ENCODE data around the gene IL6R. TPM values are rescaled to one million over a fixed set of nuclear protein-coding genes. Genes with fewer than 3 reads are reported as not detected.
A peak's percentile ranks its signal among the peaks of the same experiment; 100 is the strongest.

Gene IL6R
- total RNA-seq, 4 donors from 2014 or later, result 271 to 435 (median 367) TPM

DNA sequence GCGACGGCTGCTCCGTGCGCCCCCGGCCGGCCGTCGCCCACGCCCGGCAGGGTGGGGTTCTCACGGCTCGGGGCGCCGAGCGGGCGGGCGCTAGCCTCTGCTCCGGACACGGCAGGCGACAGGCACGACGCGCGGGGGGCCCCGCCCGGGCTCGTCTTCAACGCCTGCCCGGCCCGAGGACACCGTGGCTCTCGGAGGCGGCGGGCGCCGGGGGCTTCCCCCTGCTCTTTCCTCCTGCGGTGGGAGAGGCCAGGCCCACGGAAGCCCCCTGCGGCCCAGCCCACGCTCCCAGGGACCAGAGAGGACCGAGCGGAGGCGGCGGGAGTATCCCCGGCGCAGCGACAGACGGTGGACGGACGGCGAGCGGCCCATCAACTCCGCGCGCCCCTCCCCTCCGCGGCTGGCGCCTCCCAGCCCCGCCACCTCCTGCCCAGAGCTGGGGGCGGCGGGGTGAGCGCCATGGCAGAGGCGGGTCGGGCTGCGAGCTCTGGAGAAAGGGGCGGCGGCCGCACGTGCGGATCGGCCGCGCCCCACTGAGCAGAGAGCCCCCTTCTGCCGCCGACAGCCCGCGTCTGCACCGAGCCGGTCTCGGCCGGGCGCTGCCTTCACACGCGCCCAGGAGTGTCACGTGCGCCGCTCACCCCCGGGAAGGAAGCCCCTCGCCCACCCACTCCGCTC, 97.1 kb downstream of the IL6R start, which contains the start of the genes SHE and TDRD10:
TSS of gene SHE (minus strand) at position 347 of the 678 bp plus-strand sequence. CDS start 386 bp downstream, outside the sequence.
TSS of gene TDRD10 (plus strand) at position 154 of the 678 bp plus-strand sequence. CDS start 4,685 bp downstream, outside the sequence.
- TF ChIP-seq, protein P1, sequence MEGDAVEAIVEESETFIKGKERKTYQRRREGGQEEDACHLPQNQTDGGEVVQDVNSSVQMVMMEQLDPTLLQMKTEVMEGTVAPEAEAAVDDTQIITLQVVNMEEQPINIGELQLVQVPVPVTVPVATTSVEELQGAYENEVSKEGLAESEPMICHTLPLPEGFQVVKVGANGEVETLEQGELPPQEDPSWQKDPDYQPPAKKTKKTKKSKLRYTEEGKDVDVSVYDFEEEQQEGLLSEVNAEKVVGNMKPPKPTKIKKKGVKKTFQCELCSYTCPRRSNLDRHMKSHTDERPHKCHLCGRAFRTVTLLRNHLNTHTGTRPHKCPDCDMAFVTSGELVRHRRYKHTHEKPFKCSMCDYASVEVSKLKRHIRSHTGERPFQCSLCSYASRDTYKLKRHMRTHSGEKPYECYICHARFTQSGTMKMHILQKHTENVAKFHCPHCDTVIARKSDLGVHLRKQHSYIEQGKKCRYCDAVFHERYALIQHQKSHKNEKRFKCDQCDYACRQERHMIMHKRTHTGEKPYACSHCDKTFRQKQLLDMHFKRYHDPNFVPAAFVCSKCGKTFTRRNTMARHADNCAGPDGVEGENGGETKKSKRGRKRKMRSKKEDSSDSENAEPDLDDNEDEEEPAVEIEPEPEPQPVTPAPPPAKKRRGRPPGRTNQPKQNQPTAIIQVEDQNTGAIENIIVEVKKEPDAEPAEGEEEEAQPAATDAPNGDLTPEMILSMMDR (IDR thresholded peaks at IDR 0.05 in 4 of 5, conservative IDR thresholded peaks at IDR 0.05 in 1 of 5), result no peak
- peak in 1 of 2 donors; percentile 37 for TF ChIP-seq POLR2A (IDR thresholded peaks at IDR 0.05)
- no peak for DNase-seq
- intact Hi-C loops (cut with DNase I; ENCODE audit: low total_unique reads) (no loop called here), in situ Hi-C loops (cut with MboI; ENCODE audit: low sequenced_read_pairs in 4 of 4) (no loop called here)
- peaks cover 4 to 5% of the 10 kb centered on the region in 2 donors for H3K4me1 ChIP-seq
- peak within 1 kb of the TSS in 3 of 4 donors; percentile 36 to 46 (median 45) for H3K27ac ChIP-seq
- H3K27me3 ChIP-seq, result peaks cover 34 to 68% (median 39%) of the 10 kb centered on the region in 3 donors
- peak; percentile 50 to 66 for ATAC-seq
- no peaks in the 10 kb centered on the region for H3K36me3 ChIP-seq
- peak within 1 kb of the TSS; percentile 41 to 68 (median 54) for H3K4me3 ChIP-seq
- peaks cover 0 to 2% (median 0%) of the 10 kb centered on the region in 3 donors for H3K9me3 ChIP-seq

DNA sequence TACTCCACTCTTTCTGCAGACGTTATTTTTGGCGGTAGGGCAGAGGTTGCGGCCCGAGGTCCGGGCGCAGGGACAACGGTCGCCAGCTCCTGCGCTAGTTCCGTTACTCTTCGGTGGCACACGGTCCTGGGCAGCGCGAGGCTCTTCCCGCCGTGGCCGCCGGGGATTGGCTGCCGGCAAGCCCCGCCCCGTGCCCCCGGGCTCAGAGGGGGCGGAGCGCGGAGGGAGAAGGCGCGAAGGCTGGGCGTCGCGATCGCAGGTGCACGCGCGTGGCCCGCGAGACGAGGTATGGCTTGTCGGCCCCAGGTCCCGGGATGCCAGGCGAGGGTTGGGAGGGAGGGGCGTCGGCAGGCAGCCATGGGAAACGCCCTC, 97.6 kb downstream of the IL6R start:
- Histone ChIP-seq H3K4me1 (peaks cover 4 to 5% of the 10 kb centered on the region in 2 donors), H3K27ac (peak overlapping the region in 1 of 4 donors; percentile 45), H3K4me3 (peak overlapping the region; percentile 41 to 68 (median 54)), H3K36me3 (no peaks in the 10 kb centered on the region), H3K9me3 (peaks cover 0 to 2% (median 0%) of the 10 kb centered on the region in 3 donors), H3K27me3 (peaks cover 34 to 68% (median 39%) of the 10 kb centered on the region in 3 donors)
- TF ChIP-seq, protein P1 (IDR thresholded peaks at IDR 0.05 in 4 of 5, conservative IDR thresholded peaks at IDR 0.05 in 1 of 5), result no peak
- no peak for TF ChIP-seq POLR2A (IDR thresholded peaks at IDR 0.05)
- ATAC-seq (no peak), DNase-seq (no peak)
- in situ Hi-C loops (cut with MboI; ENCODE audit: low sequenced_read_pairs in 4 of 4), result no loop called here
- intact Hi-C loops (cut with DNase I; ENCODE audit: low total_unique reads), result no loop called here

DNA sequence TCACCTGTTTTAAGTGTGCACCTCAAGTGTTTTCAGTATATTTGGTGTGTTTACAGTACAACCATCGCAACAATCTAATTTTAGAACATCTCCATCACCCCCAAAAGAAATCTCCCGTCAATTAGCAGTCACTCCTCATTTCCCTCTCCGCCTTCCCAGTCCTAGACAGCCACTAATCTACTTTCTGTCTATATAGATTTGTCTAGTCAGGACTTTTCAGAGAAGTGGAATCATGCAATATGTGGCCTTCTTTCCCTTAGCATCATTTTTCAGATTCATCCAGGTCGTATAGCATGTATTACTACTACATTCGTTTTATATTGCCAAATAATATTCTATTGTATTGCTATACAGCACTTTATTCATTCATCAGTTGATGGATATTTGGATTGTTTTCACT, 98.8 kb downstream of the IL6R start:
- Histone ChIP-seq H3K27ac (no peak overlapping the region), H3K36me3 (no peaks in the 10 kb centered on the region), H3K9me3 (peaks cover 0 to 2% (median 0%) of the 10 kb centered on the region in 3 donors), H3K4me3 (no peak overlapping the region), H3K4me1 (peaks cover 4 to 5% of the 10 kb centered on the region in 2 donors), H3K27me3 (peaks cover 33 to 64% (median 39%) of the 10 kb centered on the region in 3 donors)
- in situ Hi-C loops (cut with MboI; ENCODE audit: low sequenced_read_pairs in 4 of 4) (no loop called here), intact Hi-C loops (cut with DNase I; ENCODE audit: low total_unique reads) (no loop called here)
- ATAC-seq (no peak), DNase-seq (no peak)
- TF ChIP-seq, protein P1 (IDR thresholded peaks at IDR 0.05 in 4 of 5, conservative IDR thresholded peaks at IDR 0.05 in 1 of 5), result no peak
- TF ChIP-seq POLR2A (IDR thresholded peaks at IDR 0.05), result no peak

DNA sequence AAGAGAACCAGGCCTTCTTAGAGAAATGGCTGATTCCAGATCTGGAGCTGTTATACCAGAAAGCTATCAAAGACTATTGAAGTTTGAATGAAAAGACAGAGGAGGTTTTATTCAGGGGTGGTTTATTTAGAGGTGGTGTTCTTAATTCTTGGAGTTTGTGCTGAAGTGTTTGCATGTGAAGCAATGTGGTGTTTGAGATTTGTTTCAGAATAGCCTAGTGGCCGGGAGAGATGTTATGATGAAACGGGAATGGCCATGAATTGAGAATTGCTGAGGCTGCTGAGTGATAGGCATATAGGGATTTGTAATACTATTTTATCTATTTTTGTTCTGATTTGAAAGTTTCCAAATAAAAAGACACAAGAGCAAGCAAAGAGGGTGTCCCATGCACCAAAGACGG, 107.6 kb downstream of the IL6R start:
- TF ChIP-seq, protein P1 (IDR thresholded peaks at IDR 0.05 in 4 of 5, conservative IDR thresholded peaks at IDR 0.05 in 1 of 5), result no peak
- no peak for TF ChIP-seq POLR2A (IDR thresholded peaks at IDR 0.05)
- in situ Hi-C loops (cut with MboI; ENCODE audit: low sequenced_read_pairs in 4 of 4), result no loop called here
- Histone ChIP-seq H3K27me3 (no peaks in the 10 kb centered on the region), H3K4me3 (no peak overlapping the region), H3K27ac (no peak overlapping the region), H3K4me1 (no peaks in the 10 kb centered on the region), H3K9me3 (no peaks in the 10 kb centered on the region), H3K36me3 (no peaks in the 10 kb centered on the region)
- intact Hi-C loops (cut with DNase I; ENCODE audit: low total_unique reads), result no loop called here
- ATAC-seq (no peak), DNase-seq (no peak)
